SKM-1 treated with dmso at 0.1 percent for 144 hours (cell line): ENCODE measurements around the gene PAK4.
"Not testable (repeated sequence)": the region's sequence is repeated elsewhere in the genome, so short reads cannot be mapped to it uniquely, and the experiment has no call there.

Experiments used
- DNase-seq: peaks from one replicate; lab custom pipeline; 2025; ENCODE audit not compliant: unreplicated experiment; lab: John Stamatoyannopoulos, UW

Gene PAK4

DNA sequence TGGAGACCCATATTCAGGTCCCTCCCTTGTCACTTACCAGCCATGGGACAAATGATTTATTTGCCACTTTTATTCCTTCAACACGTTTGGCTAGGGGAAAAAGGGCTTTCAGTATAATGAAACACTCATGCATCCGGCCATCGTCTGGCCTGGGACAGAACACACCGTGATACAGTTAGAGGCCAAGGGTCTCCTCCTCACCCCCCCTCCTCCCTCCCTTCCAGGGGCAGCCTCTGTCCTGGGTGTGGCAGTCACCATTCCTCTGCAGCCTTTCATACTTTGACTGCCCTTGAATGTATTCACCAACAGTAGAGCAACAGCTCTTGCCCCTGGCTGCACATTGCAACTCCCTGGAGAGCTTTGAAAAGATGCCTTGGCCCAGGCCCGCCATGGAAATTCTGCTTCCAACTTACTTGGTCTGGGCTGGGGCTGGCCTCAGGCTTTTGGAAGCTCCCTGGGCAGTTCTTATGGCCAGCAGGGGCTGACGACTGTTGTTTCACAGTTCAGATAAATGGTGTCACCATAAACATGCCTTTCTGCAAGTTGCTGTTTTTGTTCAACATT, 3.0 kb downstream of the PAK4 start:
- no peak for DNase-seq

DNA sequence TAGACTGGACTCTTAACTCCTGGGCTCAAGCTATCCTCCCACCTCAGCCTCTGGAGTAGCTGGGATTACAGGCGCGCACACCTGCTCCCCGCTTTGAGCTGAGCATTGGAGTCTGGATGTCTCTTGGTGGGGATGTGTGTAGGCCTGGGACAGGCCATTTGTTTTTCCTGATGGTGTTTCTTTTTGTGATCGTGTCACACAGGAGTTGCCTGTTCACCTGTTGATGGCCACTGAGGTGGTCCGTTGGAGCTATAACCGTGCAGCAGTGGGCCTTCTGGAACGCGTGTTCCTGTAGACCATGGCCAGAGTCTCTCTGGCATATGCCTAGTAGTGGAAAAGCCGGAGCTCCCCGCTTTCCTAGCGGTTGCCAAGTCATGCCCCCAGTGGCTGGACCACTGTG, 3.5 kb downstream of the PAK4 start:
- no peak for DNase-seq

DNA sequence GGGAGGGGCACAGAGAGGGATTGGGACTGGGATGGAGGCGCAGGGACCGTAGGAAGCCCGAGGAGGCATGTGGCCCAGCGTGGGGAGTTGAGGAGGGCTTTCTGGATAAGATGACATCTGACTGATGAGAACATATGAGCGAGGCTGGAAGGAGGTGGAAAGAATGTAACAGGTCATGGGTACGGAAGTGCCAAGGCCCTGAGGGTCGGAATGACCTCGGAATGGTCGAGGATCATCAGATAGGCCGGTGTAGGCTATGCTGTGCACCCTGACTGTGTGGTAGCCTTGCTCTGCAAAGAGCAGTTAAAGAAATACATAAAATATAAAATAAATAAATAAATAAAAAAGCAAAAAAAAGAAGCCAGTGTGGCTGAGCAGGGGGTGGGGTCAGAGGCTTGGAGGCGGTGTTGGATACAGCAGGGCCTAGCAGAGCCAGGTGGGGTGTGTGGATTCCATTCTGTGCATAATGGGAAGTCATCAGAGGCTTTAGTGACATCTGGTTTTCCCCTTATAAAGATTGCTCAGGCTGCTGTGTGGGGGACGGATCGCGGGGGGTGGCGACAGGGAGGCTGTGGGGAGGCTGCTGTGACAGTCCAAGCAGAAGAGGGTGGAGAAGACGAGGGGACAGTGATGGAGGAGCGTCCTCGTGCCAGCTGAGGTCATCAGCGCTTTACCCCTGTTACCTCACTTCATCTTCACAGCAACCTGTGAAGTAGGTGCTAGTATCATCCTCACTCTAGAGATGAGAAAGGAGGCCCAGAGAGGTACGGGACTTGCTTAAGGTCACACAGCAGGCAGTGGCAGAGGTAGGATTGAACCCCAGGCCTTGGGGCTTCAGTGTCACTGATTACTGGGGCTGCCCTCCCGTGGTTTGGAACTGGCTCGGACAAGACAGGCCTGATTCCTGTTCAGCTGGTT, 5.0 kb downstream of the PAK4 start:
- DNase-seq: no peak

DNA sequence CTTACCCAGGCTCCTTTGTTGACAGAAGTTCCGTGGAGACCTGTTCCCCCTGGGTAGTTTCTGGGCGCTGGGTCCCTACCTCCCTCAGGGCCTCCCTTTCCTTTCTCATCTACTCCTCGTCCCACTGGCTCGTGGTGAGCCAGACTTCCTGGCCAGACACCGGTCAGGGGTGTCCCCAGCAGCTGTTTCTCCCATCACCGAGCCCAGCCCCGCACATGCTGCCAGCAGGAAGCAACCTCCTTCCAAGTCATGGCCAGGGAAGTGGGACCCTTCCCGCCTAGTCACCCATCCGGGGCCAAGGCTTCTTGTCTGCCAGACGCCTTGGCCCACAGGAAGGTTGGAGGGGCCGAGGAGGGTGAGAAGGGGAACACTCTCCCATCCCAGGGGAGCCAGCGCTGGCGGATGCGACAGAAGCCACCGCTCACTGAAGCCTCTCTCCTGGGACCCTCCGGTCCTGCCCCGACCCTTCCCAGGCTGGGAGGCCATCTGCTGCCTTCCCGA, 5.7 kb downstream of the PAK4 start:
- no peak for DNase-seq

DNA sequence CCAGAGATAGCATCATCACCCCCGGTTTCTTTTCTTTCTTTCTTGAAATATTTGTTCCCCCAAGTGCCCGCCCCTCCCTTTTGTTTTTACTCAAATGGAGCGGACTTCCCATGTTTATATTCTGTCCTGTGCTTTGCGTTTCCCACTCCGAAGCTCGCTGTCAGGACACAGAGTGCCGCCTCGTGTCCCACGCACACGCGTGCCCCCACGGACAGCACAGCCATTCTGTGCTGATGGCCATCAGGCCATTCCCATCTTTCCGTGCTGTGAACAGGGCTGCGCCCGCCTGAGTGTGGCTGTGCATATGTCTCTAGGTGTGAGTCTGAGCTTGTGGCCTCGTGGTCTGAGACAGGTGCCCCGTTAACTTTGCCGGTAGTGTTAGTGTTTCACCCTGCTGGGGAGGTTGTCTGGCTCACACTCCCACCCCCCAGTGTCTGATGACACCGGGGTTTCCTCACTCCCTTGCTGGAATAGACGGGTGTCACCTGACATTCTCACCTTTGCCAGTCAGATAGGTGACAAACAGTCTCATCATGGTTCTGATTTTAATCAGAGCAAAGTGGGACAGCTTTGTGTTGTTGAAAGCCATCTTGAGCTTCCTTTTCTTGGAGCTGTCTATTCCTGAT, 6.9 kb downstream of the PAK4 start:
- no peak for DNase-seq

DNA sequence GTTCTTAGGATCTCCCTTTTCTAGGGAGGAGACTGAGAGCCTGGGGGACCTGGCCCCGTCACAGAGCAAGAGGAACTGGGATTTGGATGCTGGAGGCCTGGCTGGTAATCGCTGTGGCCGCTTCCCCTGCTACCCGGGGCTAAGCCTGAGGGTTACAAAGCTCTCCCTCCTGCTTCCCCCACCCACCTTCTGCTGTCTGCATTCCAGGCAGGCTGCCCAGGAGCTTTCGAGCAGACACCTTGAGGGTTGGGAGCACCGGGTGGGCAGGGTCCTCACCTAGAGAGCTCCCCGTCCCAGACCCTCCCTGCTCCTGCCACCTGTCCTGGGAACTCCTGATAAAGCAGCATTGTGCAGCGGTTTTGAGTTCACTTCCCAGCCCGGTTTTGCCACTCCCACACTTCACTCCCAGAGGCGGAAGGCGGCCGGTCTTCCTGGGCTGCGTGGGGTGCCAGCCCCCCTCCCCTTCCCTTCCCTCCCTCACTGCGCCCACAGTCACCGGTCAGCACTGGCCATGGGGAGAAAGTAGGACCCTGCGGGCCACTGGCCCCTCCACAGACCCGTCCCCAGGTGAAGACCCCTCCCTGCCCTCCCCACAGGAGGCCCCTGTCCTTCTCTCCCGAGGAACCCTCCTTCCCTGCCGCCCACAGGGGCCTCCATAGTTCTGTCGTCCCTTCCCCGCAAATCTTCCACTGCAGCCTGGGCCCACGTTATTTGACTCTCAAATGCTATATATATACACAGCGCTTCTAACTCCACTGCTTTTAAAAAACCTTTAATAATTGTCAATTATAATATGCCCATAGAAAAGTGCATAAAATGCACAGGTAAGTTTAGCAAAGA, 8.1 kb downstream of the PAK4 start:
- DNase-seq: no peak

DNA sequence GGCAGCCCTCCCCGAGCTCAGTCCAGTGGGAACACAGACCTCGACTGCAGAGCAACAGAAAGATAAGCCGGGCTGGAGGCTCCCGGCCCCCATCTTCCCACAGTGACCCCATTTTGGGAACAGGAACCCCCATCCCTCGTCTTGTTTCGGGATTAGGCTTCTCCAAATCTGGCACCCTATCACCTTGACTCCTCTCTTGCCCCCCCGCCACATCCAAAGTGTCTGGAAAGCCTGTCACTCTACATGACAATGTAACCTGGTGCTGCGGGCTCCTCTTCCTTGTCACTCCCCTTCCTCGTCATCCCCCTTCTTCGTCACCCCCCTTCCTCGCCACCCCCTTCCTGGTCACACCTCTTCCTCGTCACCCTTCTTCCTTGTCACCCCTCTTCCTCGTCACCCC, 10.1 kb downstream of the PAK4 start:
- no peak for DNase-seq

DNA sequence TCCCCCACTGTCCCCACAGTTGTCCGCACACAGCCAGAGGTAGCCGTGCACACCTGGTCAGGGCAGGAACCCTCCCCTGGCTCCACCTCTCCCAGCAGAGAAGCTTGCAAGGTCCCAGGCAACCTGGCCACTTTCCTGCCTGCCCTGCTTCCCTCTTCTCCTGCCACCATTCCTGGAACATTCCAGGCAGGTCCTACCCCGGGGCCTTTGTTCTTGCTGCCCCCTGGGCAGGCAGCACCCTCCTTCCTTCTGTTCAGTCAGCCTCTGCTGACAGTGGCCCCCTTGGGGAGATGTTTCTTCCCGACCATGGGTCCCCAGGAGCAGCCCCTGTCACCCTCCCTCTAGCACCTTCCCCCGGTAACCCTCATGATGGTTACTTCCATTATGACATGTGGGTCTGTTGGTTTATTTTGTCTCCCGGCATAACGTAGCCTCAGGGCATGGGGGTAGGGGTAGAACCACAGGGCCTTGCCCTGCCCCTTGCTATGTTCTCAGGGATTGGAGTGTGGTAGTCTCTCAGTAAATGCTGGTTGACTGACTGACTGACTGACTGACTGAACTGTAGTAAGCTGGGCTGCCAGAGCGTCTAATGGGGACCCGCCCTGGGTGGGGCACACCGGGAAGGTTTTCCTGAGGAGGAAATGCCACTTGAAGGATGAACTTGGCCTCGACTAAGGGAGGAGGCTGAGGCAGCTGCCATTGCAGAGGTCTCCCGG, 10.8 kb downstream of the PAK4 start:
- no peak for DNase-seq

DNA sequence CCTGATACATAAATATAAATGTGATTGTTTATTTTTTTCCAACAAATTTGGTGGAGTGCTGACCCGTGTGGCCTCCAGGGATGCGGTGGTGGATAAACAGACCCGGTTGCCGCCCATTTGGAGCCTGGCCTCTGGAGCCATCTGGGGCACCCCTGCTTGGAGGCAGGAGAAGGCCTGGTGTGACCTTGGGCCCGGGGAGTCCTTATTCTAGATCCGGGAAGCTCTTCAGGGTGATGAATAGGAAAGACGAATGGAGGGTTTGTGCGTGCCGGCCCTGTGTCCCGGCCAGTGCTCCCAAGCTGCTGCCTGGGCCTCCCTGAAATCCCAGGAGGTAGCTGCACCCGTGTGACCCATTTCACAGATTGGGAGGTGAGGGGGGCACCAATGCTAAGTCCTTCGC, 11.5 kb downstream of the PAK4 start:
- no peak for DNase-seq

DNA sequence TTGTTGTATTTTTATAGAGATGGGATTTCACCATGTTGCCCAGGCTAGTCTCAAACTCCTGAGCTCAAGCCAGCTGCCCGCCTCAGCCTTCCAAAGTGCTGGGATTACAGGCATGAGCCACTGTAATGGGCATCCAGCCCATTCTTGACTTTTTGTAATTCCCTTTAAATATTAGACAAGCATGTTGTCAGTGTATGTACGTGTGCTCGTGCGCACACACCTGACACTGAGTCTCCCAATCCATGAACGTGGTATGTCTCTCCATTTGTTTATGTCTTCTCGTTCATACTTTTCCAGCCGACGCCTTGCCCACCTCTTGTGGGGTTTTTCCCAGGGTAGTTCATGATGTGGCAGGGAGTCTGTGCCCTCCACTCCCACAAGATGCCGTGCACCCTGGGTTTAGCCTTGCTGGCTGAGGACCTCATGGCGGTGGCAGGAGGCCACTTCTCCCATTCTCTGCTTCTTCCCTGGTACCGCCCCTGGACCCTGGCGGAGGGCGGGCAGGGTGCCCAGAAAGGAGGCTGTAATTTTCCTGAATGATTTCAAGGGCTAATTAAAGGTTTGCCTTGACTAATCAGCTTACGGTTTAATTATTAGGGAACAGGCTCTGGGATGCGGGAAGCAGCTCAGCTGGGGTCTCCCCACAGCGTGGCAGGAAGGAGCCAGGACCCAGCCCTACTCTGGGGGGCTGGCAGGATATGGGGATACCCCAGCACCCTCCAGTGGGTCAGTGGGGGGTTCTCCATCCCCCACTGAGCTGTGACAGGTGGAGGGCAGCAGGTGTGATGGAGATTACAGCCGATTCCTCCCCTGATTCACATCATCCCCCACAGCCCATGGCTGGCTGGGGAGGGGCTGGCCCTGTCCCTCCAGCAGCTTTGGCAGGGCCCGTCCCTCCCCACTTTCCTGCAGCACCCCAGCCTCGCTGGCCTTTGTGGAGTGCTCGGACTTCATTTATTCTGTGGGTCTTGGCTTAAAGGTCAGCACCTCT, 12.9 kb downstream of the PAK4 start:
- no peak for DNase-seq

DNA sequence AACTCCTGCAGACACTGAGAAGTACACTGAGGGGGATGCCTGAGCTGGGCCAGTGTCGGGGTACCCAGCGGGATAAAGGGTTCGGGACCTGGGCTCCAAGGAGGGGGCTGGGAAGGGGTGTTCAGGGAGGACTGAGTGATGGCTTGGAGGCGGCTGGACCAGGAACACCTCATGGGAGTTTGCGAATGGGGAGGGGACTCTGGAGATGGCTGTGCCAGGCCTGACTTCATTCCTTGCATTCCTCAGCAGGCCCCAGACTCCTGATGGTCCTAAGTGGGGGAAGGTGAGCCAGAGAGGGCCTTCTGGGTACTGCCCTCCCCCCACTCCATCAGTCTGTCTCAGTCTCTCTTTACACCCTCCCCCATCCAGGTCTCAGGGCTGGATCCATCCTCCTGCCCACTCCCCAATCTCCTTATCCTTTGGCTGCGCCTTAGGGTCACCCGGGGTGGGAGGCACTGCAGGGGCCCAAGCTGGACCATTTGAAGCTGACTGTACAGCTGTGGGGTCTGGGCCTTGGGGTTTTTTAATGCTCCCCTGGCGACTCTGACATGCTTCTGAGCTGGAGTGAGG, 13.8 kb downstream of the PAK4 start:
- DNase-seq: no peak

DNA sequence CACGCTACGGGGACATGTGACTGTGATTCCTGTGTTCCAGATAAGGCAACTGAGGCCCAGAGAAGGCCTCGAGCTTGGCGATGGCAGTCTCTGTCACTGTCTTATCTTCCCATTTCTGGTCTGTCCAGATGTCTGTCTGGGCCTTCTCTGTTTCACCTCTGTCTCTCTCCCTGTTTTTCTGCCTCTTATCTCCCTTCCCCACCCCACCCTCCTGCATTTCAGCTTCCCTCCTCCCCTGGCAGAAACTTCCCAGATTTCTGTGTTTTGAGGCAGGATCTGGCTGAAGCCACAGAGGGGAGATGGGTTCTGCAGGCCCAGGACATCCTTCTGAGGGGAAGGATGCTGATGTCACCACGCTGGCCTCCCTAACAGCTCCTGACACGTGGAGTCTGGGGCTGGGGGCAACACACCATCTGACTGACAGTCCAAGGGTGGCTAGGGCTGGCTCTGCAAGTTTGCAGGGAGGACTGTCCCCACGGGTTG, 14.4 kb downstream of the PAK4 start:
- no peak for DNase-seq

DNA sequence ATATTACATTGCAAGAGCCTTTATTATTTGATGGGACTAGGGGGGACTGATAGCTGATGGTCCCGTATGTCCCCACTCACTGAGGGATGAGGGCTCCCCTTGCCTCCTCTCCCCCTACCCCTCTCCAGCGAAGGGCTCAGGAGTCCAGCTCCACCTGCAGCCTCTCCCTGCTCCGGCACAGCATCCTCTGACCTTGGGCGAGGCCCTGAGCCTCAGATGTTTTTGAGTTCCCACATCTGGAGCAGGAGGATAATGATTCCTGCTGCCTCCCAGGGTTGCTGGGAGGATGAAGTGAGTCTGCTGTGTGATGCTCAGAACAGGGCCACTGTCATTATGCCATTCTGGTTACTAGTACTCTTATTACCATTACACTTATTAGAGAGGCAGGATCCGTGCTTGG, 15.0 kb downstream of the PAK4 start:
- DNase-seq: no peak

DNA sequence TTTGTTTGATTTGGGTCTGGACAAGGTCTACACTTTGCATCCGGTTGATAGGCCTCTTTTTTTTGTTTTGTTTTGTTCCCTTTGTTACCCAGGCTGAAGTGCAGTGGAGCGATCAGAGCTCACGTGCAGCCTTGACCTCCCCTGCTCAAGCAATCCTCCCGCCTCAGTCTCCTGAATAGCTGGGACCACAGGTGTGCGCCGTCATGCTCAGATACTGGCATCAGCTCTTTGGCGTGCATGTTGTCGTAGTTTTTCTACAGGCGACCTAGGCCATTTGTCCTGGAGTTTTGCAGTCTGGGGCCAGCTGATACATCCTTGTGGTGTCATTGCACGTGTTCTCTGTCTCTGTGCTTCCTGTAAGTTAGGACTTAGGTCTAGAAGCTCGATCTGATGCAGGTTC, 16.3 kb downstream of the PAK4 start:
- DNase-seq: no peak

DNA sequence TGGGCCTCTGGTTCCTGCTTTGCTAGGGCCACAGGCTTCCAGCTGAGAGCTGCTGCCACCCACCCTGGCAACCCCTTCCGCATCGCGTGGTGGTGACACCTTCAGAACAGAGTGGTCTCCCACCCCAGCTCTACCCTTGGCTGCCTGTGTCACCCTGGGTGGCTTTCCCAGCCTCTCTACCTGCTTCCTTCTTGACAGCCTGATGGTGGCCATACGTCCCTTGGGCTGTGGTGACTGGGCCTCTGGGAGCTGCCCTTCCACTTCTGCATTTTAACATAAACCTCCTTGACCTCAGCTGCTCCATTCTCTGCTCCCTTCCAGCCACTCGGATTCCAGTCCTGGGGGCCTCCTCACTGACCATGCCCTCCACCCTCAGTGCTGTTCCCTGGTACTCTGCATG, 17.0 kb downstream of the PAK4 start:
- DNase-seq: peak; percentile 68

DNA sequence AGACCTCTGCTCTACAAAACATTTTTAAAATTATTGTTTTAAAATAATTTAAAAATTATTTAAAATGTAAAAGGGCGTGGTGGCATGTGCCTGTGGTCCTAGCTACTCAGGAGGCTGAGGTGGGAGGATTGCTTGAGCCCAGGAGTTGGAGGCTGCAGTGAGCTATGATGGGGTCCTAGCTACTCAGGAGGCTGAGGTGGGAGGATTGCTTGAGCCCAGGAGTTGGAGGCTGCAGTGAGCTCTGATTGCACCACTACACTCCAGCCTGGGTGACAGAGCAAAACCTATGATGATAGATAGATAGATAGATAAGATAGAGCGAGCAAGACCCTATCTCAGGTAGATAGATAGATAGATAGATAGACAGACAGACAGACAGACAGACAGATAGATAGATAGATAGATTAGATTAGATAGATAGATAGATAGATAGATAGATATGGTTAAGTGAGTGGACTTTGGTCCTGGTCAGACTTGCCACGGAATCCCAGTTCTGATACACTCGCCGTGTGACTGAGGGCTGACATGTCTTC, 18.2 kb downstream of the PAK4 start:
- not testable (repeated sequence) for DNase-seq

DNA sequence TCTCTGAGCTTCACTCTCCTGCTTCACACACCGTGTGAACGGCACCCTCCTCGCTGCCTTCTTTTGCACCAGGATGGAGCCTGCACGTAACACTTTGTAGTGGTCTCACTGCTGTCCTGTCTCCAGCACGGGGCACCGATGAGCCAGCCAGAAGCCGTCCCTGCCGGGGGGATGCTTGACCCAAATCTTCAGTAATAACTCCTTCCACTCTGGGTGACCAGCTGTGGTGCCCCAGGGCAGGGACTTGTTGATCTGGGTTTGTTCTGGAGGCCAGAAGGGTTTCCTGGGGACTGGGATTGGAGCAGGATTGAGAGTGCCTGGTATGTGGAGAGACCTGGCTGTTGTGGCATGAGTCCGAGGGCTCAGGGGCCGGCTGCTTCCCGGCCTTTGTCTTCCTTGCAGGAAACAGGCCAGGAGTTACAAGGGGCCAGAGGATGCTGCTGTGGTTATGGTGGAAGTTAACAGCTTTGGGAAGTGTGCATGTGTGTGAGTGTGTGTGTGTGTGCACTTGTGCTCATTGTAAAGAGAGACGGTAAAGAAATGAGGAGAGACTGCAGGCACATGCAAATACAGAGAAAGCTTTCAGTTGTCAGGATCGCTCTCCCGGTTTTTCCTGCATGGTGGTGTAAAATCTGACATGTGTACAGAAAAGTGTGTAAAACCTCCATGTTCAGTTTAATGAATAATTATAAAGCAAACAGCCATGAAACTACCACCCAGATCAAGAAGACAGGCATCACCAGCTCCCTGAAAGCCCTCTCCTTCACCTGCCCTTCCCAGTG, 18.9 kb downstream of the PAK4 start:
- DNase-seq: no peak
